Measurements from ENCODE around the gene TMEM179.

The TMEM179 gene

DNA sequence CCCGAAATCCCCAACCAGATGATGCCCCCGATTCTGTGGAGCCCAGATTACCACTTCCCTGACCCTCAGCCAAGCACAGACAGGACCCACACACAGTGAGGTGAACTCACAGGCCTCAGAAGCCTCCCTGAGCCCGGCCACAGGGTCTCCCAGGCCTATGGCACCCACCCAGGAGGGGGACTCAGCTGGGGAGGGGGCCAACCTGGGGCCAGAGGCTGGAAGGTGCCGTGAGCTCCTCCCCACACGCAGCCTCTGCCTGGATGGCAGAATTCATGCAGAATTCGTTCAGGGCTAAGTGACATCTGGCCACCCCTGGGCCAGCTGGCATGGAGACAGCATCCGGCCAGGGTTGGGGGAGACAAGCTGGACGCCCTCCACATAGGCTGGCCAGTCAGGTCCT, 11.8 kb downstream of the TMEM179 start:
- H3K4me3 ChIP-seq (ENCODE audit: control insufficient read depth, low read depth, low read length): no peak overlapping the region
- TF ChIP-seq, protein P1, sequence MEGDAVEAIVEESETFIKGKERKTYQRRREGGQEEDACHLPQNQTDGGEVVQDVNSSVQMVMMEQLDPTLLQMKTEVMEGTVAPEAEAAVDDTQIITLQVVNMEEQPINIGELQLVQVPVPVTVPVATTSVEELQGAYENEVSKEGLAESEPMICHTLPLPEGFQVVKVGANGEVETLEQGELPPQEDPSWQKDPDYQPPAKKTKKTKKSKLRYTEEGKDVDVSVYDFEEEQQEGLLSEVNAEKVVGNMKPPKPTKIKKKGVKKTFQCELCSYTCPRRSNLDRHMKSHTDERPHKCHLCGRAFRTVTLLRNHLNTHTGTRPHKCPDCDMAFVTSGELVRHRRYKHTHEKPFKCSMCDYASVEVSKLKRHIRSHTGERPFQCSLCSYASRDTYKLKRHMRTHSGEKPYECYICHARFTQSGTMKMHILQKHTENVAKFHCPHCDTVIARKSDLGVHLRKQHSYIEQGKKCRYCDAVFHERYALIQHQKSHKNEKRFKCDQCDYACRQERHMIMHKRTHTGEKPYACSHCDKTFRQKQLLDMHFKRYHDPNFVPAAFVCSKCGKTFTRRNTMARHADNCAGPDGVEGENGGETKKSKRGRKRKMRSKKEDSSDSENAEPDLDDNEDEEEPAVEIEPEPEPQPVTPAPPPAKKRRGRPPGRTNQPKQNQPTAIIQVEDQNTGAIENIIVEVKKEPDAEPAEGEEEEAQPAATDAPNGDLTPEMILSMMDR (conservative IDR thresholded peaks at IDR 0.05; ENCODE audit: control insufficient read depth, insufficient read depth, low read depth, low read length): no peak
- no peak for DNase-seq (ENCODE audit: low read depth)

DNA sequence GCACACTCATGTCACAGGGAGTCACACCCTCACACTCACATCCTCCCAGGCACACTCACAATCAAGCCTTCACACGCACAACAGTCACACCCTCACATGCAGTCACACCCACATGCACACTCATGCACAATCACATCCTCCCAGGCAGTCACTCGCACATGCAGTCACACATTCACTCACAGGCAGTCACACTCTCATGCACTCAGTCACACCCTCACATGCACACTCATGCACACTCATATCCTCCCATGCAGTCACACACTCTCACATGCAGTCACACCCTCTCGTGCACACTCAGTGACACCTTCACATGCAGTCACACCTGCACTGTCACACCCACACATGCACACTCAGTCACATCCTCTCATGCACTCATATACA, 12.3 kb downstream of the TMEM179 start:
- H3K4me3 ChIP-seq (ENCODE audit: control insufficient read depth, low read depth, low read length): no peak overlapping the region
- TF ChIP-seq, protein P1 (conservative IDR thresholded peaks at IDR 0.05; ENCODE audit: control insufficient read depth, insufficient read depth, low read depth, low read length): no peak
- DNase-seq (ENCODE audit: low read depth): no peak

DNA sequence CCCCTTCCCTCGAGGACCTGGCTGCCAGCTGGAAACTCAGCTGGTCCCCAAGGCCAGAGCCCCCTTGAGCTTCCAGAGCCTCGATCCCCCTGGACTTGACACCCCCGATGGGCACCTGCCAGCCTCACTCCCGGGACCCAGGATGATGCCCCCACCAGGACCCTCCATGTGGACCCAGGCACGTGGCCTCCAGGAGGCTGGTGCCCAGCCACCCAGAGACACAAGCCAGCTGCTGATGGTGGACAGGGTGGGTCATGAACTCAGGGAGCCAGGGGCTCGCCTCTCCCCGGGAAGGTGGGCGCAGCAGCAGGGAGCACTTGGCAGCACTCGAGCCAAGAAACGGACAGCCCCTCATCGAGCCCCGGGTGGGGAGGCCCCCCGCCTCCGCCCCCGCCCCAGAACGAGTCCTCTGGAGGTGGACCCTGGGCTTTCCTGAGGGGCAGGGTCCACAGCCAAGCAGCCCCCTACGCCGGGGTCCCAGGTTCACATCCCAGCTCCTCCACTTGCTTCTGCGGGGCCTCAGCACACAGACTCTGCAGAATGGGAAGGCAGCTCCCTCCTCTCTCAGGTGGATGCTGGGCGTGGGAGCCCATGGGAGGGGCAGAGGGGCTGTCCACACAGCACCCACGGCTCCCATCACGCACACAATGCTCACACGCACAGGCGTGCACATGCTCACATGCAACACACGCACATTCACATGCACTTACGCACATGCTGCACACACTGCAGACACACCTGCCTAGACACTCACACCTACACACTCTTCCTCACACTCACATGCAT, 12.9 kb downstream of the TMEM179 start:
- DNase-seq (ENCODE audit: low read depth): no peak
- TF ChIP-seq, protein P1 (conservative IDR thresholded peaks at IDR 0.05; ENCODE audit: control insufficient read depth, insufficient read depth, low read depth, low read length): no peak

DNA sequence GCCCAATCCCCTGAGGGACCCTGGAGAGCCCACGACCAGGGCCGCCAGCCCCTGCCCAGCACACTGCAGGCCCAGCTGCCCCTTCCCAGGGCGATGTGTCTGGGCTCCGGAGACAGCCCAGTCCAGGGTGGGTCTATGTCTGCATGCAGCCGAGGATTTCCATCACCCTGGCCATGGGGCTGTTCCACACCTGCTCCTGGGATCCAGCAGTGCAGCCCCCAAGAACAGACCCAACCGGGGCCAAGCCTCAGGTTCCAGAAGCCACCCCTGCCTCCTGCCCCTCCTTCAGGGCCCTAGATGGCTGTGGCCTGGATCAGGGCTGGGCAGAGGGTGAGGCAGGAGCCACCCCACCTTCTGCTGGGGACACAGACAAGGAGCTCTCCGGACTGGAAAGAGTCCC, 13.5 kb downstream of the TMEM179 start:
- DNase-seq (ENCODE audit: low read depth): no peak
- H3K4me3 ChIP-seq (ENCODE audit: control insufficient read depth, low read depth, low read length): no peak overlapping the region
- TF ChIP-seq, protein P1 (conservative IDR thresholded peaks at IDR 0.05; ENCODE audit: control insufficient read depth, insufficient read depth, low read depth, low read length): no peak

More for the DNA sequence above, 12.9 kb downstream of the TMEM179 start:
- H3K4me3 ChIP-seq (ENCODE audit: control insufficient read depth, low read depth, low read length): no peak overlapping the region

DNA sequence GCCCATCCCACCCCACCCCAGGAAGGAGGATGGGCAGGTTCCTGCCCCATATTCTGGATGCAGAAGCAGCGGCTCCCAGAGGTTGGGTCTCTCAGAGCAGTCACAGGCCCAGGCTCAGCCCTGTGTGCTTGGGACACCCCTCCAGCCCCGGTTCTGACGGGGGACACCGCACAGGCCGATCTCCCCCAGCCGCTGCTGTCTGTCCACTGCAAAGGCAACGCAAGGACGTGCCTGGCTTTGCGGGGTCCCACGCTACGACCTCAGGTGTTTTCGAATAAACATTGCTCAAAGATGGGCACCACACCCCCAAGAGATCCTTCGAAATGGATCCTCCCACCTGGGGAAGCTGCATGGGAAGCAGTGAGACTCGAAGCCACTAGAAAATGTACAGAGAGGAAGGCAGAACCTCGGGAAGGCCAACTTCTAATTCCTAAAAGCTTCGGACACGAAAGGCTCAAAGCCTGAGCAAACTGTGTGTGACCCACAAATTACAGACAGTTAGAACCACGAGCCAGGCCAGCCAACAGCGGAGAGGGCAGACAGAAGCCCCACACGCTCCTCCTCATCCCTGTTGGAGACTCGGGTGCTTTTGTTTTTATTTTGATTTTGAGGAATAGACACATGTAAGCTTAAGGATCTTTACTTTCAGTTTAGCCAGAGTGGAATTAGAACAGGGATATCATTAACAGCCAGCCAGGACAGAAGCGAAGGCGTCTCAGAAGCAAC, 14.2 kb downstream of the TMEM179 start:
- no peak overlapping the region for H3K4me3 ChIP-seq (ENCODE audit: control insufficient read depth, low read depth, low read length)
- DNase-seq (ENCODE audit: low read depth): no peak
- TF ChIP-seq, protein P1 (conservative IDR thresholded peaks at IDR 0.05; ENCODE audit: control insufficient read depth, insufficient read depth, low read depth, low read length): no peak

DNA sequence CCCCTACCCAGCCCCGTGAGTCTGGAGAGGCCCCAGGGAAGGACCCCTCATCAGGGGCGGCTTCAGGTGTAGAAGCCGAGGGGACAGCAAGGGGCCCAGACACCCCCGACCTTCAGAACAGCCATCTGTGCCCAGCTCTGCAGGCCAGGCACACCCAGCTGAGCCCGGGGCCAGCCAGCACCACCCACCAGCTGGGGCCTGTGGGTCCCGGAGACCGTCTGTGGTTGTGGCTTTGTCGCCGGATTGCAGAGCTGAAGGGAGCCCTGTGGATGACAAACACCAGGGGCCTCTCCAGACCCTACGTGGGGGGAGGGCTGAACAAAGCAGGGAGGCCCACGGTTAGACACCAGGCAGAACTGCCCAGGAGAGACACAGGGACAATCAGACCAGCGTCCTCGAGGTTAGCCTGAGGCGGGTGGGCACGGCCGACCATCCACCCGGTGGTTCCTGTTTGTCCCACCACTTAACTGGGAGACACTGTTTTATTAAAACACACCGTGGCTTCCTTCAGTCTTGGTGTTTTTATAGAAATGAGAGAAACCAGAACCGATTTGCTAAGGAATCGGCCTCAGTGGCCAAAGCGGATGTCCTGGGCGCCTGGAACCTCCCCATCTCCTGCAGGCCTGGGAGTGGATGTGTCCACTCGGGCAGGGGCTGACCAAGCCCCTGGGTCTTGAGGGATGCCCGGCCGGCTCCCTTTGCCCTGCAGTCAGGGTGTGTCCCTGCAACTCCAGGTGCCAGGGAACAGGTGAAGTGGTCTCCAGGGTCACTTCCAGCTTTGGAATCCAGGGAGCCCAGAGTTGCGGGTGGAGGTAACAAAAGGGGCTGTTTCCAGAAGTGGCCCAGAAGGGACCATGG, 15.0 kb downstream of the TMEM179 start:
- DNase-seq (ENCODE audit: low read depth): no peak
- no peak overlapping the region for H3K4me3 ChIP-seq (ENCODE audit: control insufficient read depth, low read depth, low read length)
- TF ChIP-seq, protein P1 (conservative IDR thresholded peaks at IDR 0.05; ENCODE audit: control insufficient read depth, insufficient read depth, low read depth, low read length): no peak

All from fibroblast of mammary gland (primary cell).